Thoracic aorta (tissue), 2 donors: ENCODE data around the gene MYO18B. TPM values are rescaled to one million over a fixed set of nuclear protein-coding genes. Genes with fewer than 3 reads are reported as not detected.
"Not testable (repeated sequence)": the region's sequence is repeated elsewhere in the genome, so short reads cannot be mapped to it uniquely, and the experiment has no call there.

ENCODE experiments used
- ATAC-seq: fragments of 150-250 bp; one replicate; pipeline ENCODE4 v1.8.0; 2017; ENCODE audit warnings: low read depth; ENCODE audit not compliant: insufficient number of reproducible peaks, low FRiP score
- DNase-seq: peaks from one replicate; pipeline ENCODE4 v3.0.0-alpha.2; 2020; ENCODE audit warnings: low spot score
- H3K27ac ChIP-seq, 2 donors: fragments of 200-600 bp; sonication (generic); 1 replicate in 1 of 2; 2 replicates in 1 of 2; pipeline ENCODE4 v1.5.1; 2016; ENCODE audit warnings: mild to moderate bottlenecking in 2 of 2, moderate library complexity in 2 of 2
- H3K27me3 ChIP-seq: fragments of 200-600 bp; sonication (generic); replicated peaks from 2 replicates; pipeline ENCODE4 v1.6.0; 2016; ENCODE audit warnings: mild to moderate bottlenecking; ENCODE audit not compliant: insufficient read depth
- H3K36me3 ChIP-seq: fragments of 200-600 bp; sonication (generic); one replicate; pipeline ENCODE4 v1.5.1; 2016
- H3K4me1 ChIP-seq, 2 donors: fragments of 200-600 bp; sonication (generic); 1 replicate in 1 of 2; 2 replicates in 1 of 2; pipeline versions ENCODE4 v1.5.1 to v1.6.0; 2016; ENCODE audit warnings: low read depth in 2 of 2, mild to moderate bottlenecking in 1 of 2; ENCODE audit not compliant: control insufficient read depth in 1 of 2
- H3K4me3 ChIP-seq: fragments of 200-600 bp; sonication (generic); 2 replicates; pipeline ENCODE4 v1.5.1; 2016; ENCODE audit warnings: mild to moderate bottlenecking
- H3K9me3 ChIP-seq: fragments of 200-600 bp; sonication (generic); 2 replicates; pipeline ENCODE4 v1.5.1; 2016
- total RNA-seq, 2 donors: library from RNA; depleted of rRNA; stranded (reverse); fragments of >200 nt; gene quantifications; one replicate each; pipeline versions ENCODE4 v1.1.0 to v1.2.3, GENCODE V29; 2016
- TF ChIP-seq, protein P1 (sequence below): fragments of 200-600 bp; sonication (generic); IDR thresholded peaks from one replicate; pipeline ENCODE4 v1.5.1; 2019; ENCODE audit warnings: antibody characterized with exemption

MYO18B gene
- total RNA-seq, 2 donors from 2014 or later: 45.6 to 73.5 TPM

DNA sequence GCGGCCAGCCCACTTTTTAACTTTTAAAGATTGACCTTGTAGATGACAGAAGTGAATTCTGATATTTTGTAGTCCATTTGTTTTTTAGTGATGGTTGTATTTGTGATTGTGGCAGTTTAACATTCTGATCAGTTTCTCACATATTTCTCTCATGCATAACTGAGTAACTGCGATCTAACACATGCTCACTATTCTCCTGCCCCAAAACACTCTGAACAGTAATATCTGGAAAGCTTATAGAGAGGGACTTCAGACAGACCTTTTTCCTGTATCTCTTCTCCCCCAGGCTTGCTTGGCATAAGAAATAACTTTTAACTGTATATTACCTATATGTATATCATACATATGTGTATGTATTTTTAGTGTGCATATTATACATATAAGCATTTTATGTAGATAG is 37.3 kb upstream of the MYO18B start:
- H3K36me3 ChIP-seq: no peaks in the 10 kb centered on the region
- ATAC-seq (no peak), DNase-seq (no peak)
- no peak overlapping the region for H3K4me3 ChIP-seq
- no peaks in the 10 kb centered on the region for H3K27me3 ChIP-seq
- no peaks in the 10 kb centered on the region for H3K4me1 ChIP-seq
- TF ChIP-seq, protein P1, sequence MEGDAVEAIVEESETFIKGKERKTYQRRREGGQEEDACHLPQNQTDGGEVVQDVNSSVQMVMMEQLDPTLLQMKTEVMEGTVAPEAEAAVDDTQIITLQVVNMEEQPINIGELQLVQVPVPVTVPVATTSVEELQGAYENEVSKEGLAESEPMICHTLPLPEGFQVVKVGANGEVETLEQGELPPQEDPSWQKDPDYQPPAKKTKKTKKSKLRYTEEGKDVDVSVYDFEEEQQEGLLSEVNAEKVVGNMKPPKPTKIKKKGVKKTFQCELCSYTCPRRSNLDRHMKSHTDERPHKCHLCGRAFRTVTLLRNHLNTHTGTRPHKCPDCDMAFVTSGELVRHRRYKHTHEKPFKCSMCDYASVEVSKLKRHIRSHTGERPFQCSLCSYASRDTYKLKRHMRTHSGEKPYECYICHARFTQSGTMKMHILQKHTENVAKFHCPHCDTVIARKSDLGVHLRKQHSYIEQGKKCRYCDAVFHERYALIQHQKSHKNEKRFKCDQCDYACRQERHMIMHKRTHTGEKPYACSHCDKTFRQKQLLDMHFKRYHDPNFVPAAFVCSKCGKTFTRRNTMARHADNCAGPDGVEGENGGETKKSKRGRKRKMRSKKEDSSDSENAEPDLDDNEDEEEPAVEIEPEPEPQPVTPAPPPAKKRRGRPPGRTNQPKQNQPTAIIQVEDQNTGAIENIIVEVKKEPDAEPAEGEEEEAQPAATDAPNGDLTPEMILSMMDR: no peak
- no peaks in the 10 kb centered on the region for H3K9me3 ChIP-seq
- no peak overlapping the region for H3K27ac ChIP-seq

GRCh38 chr22:25706197-25706596 is 35.8 kb upstream of the MYO18B start:
- Histone ChIP-seq H3K27ac (no peak overlapping the region), H3K4me1 (no peaks in the 10 kb centered on the region), H3K4me3 (no peak overlapping the region), H3K9me3 (no peaks in the 10 kb centered on the region), H3K27me3 (no peaks in the 10 kb centered on the region), H3K36me3 (no peaks in the 10 kb centered on the region)
- TF ChIP-seq, protein P1: no peak
- DNase-seq (no peak), ATAC-seq (no peak)

DNA sequence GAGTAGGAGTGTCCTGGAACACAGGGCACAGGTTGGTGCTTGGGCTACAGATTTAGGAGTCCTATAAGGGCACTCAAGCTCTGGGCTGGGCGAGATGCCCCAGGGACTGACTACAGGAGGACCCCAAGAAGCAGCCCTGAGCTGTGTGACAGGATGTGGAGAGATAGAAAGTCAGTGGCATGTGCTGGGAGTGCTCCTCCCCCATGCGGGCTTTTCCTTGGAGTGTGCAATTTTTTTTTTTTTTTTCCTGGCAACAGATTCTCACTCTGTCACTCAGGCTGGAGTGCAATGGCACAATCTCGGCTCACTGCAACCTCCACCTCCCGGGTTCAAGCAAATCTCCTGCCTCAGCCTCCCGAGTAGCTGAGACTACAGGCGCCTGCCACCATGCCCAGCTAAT is 33.6 kb upstream of the MYO18B start:
- H3K27ac ChIP-seq, H3K4me1 ChIP-seq, DNase-seq, H3K4me3 ChIP-seq, H3K9me3 ChIP-seq, H3K27me3 ChIP-seq, H3K36me3 ChIP-seq, ATAC-seq: not testable (repeated sequence)

- Histone ChIP-seq H3K36me3 (no peaks in the 10 kb centered on the region), H3K4me3 (no peak overlapping the region), H3K27me3 (no peaks in the 10 kb centered on the region), H3K9me3 (no peaks in the 10 kb centered on the region), H3K4me1 (peaks cover 0 to 9% of the 10 kb centered on the region in 2 donors), H3K27ac (no peak overlapping the region)
- TF ChIP-seq, protein P1: no peak
- ATAC-seq (no peak), DNase-seq (no peak)
These were observed 32.2 kb upstream of the MYO18B start for GRCh38 chr22:25709758-25710157.

DNA sequence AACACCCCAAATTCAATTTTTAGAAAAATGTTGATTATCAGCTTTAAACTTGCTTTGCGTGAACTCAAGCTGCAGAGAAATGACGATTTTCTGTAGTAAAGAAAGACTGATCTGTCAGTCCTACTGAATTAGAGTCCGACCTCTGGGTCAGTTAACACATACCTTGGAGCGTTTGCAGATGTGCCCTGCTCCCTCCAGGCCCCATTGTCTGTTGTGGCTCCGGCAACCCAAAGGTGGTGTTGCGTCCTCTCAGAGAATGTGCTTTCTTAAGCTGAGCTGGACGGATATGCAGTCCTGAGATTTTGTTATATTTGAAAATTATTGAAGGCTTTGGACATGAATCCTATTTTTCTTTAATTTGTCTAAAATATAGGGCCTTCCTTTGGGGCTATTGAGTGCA is 31.5 kb upstream of the MYO18B start:
- no peak overlapping the region for H3K27ac ChIP-seq
- TF ChIP-seq, protein P1: no peak
- no peaks in the 10 kb centered on the region for H3K36me3 ChIP-seq
- DNase-seq (no peak), ATAC-seq (no peak)
- peaks cover 0 to 9% of the 10 kb centered on the region in 2 donors for H3K4me1 ChIP-seq
- H3K9me3 ChIP-seq: no peaks in the 10 kb centered on the region
- H3K27me3 ChIP-seq: no peaks in the 10 kb centered on the region
- no peak overlapping the region for H3K4me3 ChIP-seq

DNA sequence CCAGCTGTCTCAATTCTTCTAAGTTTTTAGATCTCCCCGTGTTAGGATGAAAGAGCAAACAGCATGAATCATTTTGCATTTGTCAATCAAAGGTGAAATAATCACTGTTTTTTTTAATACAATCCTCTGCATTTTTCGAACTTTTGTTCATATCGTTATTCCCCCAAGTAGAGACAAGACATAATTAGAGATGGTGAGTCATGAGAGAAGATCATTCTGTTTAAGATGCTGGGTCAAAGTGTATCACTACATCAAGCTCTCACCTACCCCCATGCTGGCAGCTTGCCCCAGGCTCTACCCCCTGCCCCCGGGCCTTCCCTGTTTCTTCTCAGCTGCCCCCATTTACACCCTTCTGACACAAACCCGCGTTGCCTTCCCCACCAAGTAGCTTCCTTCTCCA is 30.5 kb upstream of the MYO18B start:
- no peak for ATAC-seq

More for the DNA sequence above, 30.5 kb upstream of the MYO18B start:
- H3K36me3 ChIP-seq: no peaks in the 10 kb centered on the region
- TF ChIP-seq, protein P1: no peak
- H3K4me1 ChIP-seq: peaks cover 0 to 9% of the 10 kb centered on the region in 2 donors
- no peak for DNase-seq
- no peak overlapping the region for H3K27ac ChIP-seq
- no peaks in the 10 kb centered on the region for H3K27me3 ChIP-seq
- H3K9me3 ChIP-seq: no peaks in the 10 kb centered on the region
- no peak overlapping the region for H3K4me3 ChIP-seq
